ENCODE data around the gene ALKBH8. TPM values are rescaled to one million over a fixed set of nuclear protein-coding genes. Genes with fewer than 3 reads are reported as not detected.

ALKBH8 gene
- total and polyA plus RNA-seq, 3 donors from 2014 or later, result 5.3 to 12.1 (median 7.8) TPM

DNA sequence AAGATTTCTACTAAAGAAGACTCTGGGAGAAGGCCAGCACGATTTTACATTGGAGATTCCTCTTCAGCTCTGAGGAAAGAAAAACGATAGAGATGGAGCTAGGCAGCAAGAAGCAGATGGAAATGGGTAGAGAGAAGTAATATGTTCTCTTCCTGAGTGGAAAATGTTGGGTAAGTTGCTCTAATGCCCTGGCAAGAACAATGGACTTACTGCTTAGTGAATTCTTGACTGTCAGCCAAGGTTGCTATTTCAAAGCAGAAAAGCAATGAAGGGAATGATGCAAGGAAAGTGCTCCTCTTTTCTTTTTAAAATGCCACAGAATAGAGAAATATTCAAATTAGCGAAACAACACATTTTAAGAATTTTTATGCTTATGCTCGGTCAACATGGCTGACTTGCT is 69.5 kb downstream of the ALKBH8 start:
- Histone ChIP-seq H3K27me3 (no peaks in the 10 kb centered on the region), H3K27ac (no peak overlapping the region), H3K4me3 (no peak overlapping the region), H3K4me1 (no peaks in the 10 kb centered on the region), H3K36me3 (ENCODE audit: low read depth, missing control alignments) (no peaks in the 10 kb centered on the region), H3K9me3 (no peaks in the 10 kb centered on the region)
- DNase-seq, result no peak
- 63 to 74% methylated on average over 4 of the region's 4 CpGs for whole genome bisulfite sequencing, 2 donors
- intact Hi-C loops (cut with DNase I; ENCODE audit: low total_unique reads), result no loop called here
- TF ChIP-seq, protein P1, sequence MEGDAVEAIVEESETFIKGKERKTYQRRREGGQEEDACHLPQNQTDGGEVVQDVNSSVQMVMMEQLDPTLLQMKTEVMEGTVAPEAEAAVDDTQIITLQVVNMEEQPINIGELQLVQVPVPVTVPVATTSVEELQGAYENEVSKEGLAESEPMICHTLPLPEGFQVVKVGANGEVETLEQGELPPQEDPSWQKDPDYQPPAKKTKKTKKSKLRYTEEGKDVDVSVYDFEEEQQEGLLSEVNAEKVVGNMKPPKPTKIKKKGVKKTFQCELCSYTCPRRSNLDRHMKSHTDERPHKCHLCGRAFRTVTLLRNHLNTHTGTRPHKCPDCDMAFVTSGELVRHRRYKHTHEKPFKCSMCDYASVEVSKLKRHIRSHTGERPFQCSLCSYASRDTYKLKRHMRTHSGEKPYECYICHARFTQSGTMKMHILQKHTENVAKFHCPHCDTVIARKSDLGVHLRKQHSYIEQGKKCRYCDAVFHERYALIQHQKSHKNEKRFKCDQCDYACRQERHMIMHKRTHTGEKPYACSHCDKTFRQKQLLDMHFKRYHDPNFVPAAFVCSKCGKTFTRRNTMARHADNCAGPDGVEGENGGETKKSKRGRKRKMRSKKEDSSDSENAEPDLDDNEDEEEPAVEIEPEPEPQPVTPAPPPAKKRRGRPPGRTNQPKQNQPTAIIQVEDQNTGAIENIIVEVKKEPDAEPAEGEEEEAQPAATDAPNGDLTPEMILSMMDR (IDR thresholded peaks at IDR 0.05), result no peak
- no peak for TF ChIP-seq POLR2A (IDR thresholded peaks at IDR 0.05)

DNA sequence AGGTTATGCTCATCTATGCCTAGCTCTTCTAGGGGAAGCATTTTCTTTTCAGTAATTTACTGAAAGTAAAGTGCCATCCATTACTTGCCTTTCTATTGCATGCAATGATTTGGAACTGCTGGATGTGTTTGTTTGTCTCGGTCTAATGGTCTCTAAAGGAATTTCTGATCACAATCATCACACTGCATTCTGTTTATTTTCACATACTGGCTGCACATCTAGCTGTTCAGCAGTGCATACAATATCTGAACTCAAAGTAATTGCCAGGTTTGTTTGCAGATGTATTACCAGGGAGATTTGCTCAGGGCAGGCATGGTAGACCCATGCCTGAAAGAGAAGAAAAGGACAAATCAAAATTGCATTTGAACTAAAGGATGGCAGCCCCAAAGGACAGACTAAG is 71.5 kb downstream of the ALKBH8 start:
- no peaks in the 10 kb centered on the region for H3K9me3 ChIP-seq
- DNase-seq, result no peak
- H3K36me3 ChIP-seq (ENCODE audit: low read depth, missing control alignments), result no peaks in the 10 kb centered on the region
- no peaks in the 10 kb centered on the region for H3K27me3 ChIP-seq
- H3K4me3 ChIP-seq, result no peak overlapping the region
- WGBS, 2 donors, result 82 to 91% methylated on average over 1 of the region's 1 CpG
- no peak overlapping the region for H3K27ac ChIP-seq
- no peaks in the 10 kb centered on the region for H3K4me1 ChIP-seq
- intact Hi-C loops (cut with DNase I; ENCODE audit: low total_unique reads), result no loop called here
- TF ChIP-seq POLR2A (IDR thresholded peaks at IDR 0.05), result no peak
- TF ChIP-seq, protein P1 (IDR thresholded peaks at IDR 0.05), result no peak

DNA sequence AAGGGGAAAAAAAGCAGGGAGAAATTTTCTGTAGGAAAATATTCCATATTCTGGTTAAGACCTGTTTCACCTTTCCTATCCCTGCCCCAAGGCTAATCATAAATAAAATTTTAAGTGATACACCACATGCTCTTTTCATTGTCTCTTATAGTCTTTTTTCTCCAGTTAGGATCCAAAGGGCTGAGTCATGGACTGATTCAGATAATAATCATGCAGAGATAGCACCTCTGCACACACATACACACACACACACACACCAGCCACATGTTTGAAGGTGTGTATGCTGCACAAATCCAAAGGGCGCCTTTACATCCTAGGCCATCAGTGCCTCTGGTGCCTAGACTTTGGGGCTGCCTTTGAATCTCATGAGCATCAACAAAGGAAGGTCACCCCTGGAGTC is 72.4 kb downstream of the ALKBH8 start:
- no peaks in the 10 kb centered on the region for H3K36me3 ChIP-seq (ENCODE audit: low read depth, missing control alignments)
- whole genome bisulfite sequencing, 2 donors, result 96 to 100% methylated on average over 1 of the region's 1 CpG
- DNase-seq, result no peak
- intact Hi-C loops (cut with DNase I; ENCODE audit: low total_unique reads), result no loop called here
- H3K27me3 ChIP-seq, result no peaks in the 10 kb centered on the region
- H3K27ac ChIP-seq, result no peak overlapping the region
- no peak for TF ChIP-seq POLR2A (IDR thresholded peaks at IDR 0.05)
- TF ChIP-seq, protein P1 (IDR thresholded peaks at IDR 0.05), result no peak
- no peaks in the 10 kb centered on the region for H3K9me3 ChIP-seq
- H3K4me3 ChIP-seq, result no peak overlapping the region
- no peaks in the 10 kb centered on the region for H3K4me1 ChIP-seq

DNA sequence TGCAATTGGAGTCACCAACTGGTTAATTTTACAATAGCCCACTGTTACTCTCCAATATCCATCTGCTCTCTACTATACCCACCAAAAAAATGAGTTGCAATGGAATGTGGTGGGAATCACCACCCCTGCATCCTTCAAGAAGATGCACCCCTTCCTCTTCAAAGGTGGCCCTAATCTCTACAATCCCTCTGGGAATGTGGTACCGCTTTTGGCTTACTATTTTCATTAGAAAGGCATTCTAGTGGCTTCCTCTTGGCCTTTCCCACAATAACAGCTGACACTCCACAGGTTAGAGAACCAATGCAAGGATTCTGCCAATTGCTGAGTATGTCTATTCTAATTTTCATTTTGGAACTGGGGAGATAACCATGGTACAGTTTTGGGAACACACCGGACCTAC is 74.7 kb downstream of the ALKBH8 start:
- TF ChIP-seq, protein P1 (IDR thresholded peaks at IDR 0.05), result no peak
- no peak for TF ChIP-seq POLR2A (IDR thresholded peaks at IDR 0.05)
- Histone ChIP-seq H3K4me3 (no peak overlapping the region), H3K9me3 (no peaks in the 10 kb centered on the region), H3K36me3 (ENCODE audit: low read depth, missing control alignments) (no peaks in the 10 kb centered on the region), H3K4me1 (no peaks in the 10 kb centered on the region), H3K27ac (no peak overlapping the region), H3K27me3 (no peaks in the 10 kb centered on the region)
- intact Hi-C loops (cut with DNase I; ENCODE audit: low total_unique reads), result no loop called here
- 91 to 92% methylated on average over 2 of the region's 2 CpGs for WGBS, 2 donors
- DNase-seq, result no peak

DNA sequence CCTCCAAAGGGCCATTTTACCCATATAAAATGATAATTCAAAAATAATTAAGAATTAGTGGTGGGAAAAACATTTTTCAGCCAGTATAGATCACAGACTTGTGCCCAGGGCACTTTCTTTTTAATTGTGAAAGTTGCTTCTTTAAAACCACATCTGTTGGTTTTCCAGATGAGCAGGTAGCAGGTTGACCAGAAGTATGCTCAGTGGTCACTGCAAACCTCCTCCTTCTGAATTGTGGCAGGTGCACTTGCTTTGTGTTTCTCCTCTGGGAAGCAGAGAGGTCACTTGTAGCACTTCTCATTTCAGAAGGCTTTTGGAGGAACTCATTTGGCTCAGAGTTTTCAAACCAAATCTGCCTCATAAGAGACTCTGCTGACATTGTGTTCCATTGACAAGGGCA is 83.3 kb downstream of the ALKBH8 start:
- H3K36me3 ChIP-seq (ENCODE audit: low read depth, missing control alignments), result no peaks in the 10 kb centered on the region
- TF ChIP-seq, protein P1 (IDR thresholded peaks at IDR 0.05), result no peak
- TF ChIP-seq POLR2A (IDR thresholded peaks at IDR 0.05), result no peak
- no peaks in the 10 kb centered on the region for H3K4me1 ChIP-seq
- H3K27me3 ChIP-seq, result no peaks in the 10 kb centered on the region
- DNase-seq, result no peak
- H3K9me3 ChIP-seq, result no peaks in the 10 kb centered on the region
- intact Hi-C loops (cut with DNase I; ENCODE audit: low total_unique reads), result no loop called here
- H3K4me3 ChIP-seq, result no peak overlapping the region
- H3K27ac ChIP-seq, result no peak overlapping the region
